ENCODE data around the gene SLC38A8.

Gene SLC38A8

GRCh38 chr16:84048871-84049270 lies 6.3 kb upstream of the SLC38A8 start:
- no peak for DNase-seq (ENCODE audit: low read depth)

- no peak for DNase-seq (ENCODE audit: low read depth)
Observed at GRCh38 chr16:84048270-84048669, 5.7 kb upstream of the SLC38A8 start.

GRCh38 chr16:84047626-84048025 lies 5.0 kb upstream of the SLC38A8 start:
- no peak for DNase-seq (ENCODE audit: low read depth)

- no peak for DNase-seq (ENCODE audit: low read depth)
Observed at GRCh38 chr16:84047206-84047605, 4.6 kb upstream of the SLC38A8 start.

- no peak for DNase-seq (ENCODE audit: low read depth)
Observed at GRCh38 chr16:84045818-84046470, 3.3 kb upstream of the SLC38A8 start.

- DNase-seq (ENCODE audit: low read depth), result no peak
Observed at GRCh38 chr16:84045001-84045817, 2.6 kb upstream of the SLC38A8 start.

- DNase-seq (ENCODE audit: low read depth), result no peak
Observed at GRCh38 chr16:84044118-84044488, 1.5 kb upstream of the SLC38A8 start.

GRCh38 chr16:84043486-84044117 lies 1.0 kb upstream of the SLC38A8 start:
- no peak for DNase-seq (ENCODE audit: low read depth)

- DNase-seq (ENCODE audit: low read depth), result no peak
Observed at GRCh38 chr16:84042879-84043485, 387 bp upstream of the SLC38A8 start.

GRCh38 chr16:84041881-84042280 lies 714 bp downstream of the SLC38A8 start:
- no peak for DNase-seq (ENCODE audit: low read depth)

- no peak for DNase-seq (ENCODE audit: low read depth)
Observed at GRCh38 chr16:84040823-84041820, 1.5 kb downstream of the SLC38A8 start.

- no peak for DNase-seq (ENCODE audit: low read depth)
Observed at GRCh38 chr16:84040226-84040822, 2.3 kb downstream of the SLC38A8 start.

- no peak for DNase-seq (ENCODE audit: low read depth)
Observed at GRCh38 chr16:84039696-84040095, 2.9 kb downstream of the SLC38A8 start.

- DNase-seq (ENCODE audit: low read depth), result no peak
Observed at GRCh38 chr16:84038469-84038868, 4.1 kb downstream of the SLC38A8 start.

- no peak for DNase-seq (ENCODE audit: low read depth)
Observed at GRCh38 chr16:84036982-84037425, 5.6 kb downstream of the SLC38A8 start.

GRCh38 chr16:84036131-84036530 lies 6.5 kb downstream of the SLC38A8 start:
- DNase-seq (ENCODE audit: low read depth), result no peak

- DNase-seq (ENCODE audit: low read depth), result no peak
Observed at GRCh38 chr16:84034516-84034915, 8.1 kb downstream of the SLC38A8 start.

- DNase-seq (ENCODE audit: low read depth), result no peak
Observed at GRCh38 chr16:84033251-84034195, 9.1 kb downstream of the SLC38A8 start.

GRCh38 chr16:84032458-84033178 lies 10.0 kb downstream of the SLC38A8 start:
- DNase-seq (ENCODE audit: low read depth), result no peak

Data from activated T-cell treated with anti-CD3 and anti-CD28 coated beads for 48 hours (primary cell).